ENCODE data around the gene RSRC1. TPM values are rescaled to one million over a fixed set of nuclear protein-coding genes. Genes with fewer than 3 reads are reported as not detected.
"Not testable (repeated sequence)": the region's sequence is repeated elsewhere in the genome, so short reads cannot be mapped to it uniquely, and the experiment has no call there.

The RSRC1 gene
- total and polyA plus RNA-seq, 2 donors (not counting 1 experiment from before 2014, with no cell fraction given) = 4.5 to 54.6 TPM

DNA sequence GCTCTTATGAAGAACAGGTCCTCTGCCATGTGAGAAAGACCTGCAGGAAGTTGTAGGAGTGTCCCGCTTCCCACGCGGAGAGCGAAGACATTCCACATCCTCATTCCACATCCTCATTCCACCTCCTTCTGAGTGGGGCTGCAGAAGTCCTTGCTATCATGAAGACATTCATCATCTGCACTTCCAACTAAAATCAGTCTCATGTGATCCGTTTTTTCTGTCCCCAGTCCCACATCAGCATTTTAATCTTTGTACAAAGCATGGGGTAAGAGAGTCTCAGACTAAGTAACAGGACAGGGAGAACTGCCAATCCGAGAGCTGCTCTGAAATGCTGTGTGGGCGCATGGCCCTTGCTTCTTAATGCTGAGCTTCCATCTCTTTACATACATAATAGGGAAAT lies 227.2 kb downstream of the RSRC1 start:
- Mint-ChIP-seq H3K4me1 (no peaks in the 10 kb centered on the region), H3K27me3 (no peaks in the 10 kb centered on the region), H3K9me3 (ENCODE audit: insufficient read depth) (no peaks in the 10 kb centered on the region), H3K4me3 (no peak overlapping the region), H3K27ac (no peak overlapping the region)
- Histone ChIP-seq H3K4me3 (ENCODE audit: control extremely low read depth in 1 of 5, extremely low read depth in 1 of 5, insufficient read depth in 1 of 5, low read depth in 2 of 5, low read length in 4 of 5) (no peak overlapping the region), H3K79me2 (ENCODE audit: control insufficient read depth, insufficient read depth, low read length) (no peaks in the 10 kb centered on the region), H4K20me1 (ENCODE audit: control insufficient read depth, insufficient read depth, low read length, poor library complexity, severe bottlenecking) (no peaks in the 10 kb centered on the region), H3K4me1 (ENCODE audit: control insufficient read depth in 2 of 2, insufficient read depth in 2 of 2, low read length in 2 of 2) (no peaks in the 10 kb centered on the region), H2AFZ (ENCODE audit: insufficient read depth, low read depth, low read length, poor library complexity, severe bottlenecking) (no peak overlapping the region), H3K27me3 (replicated peaks in 1 of 4; ENCODE audit: control extremely low read depth in 1 of 4, control insufficient read depth in 3 of 4, insufficient read depth in 4 of 4, low read length in 3 of 4) (no peaks in the 10 kb centered on the region), H3K27ac (ENCODE audit: low read length in 2 of 2) (no peak overlapping the region), H3K9ac (ENCODE audit: low read length) (no peak overlapping the region), H3K9me3 (ENCODE audit: control extremely low read depth in 1 of 3, control insufficient read depth in 2 of 3, insufficient read depth in 1 of 3, low read length in 2 of 3) (peaks cover 0 to 14% (median 5%) of the 10 kb centered on the region in 3 donors), H3K36me3 (replicated peaks in 1 of 2; ENCODE audit: control extremely low read depth in 1 of 2, control insufficient read depth in 1 of 2, extremely low read depth in 1 of 2, insufficient read depth in 2 of 2, low read length in 1 of 2) (peaks cover 0 to 7% of the 10 kb centered on the region in 2 experiments), H3K4me2 (replicated peaks; ENCODE audit: low read depth, low read length, poor library complexity, severe bottlenecking) (no peak overlapping the region)
- ATAC-seq (ENCODE audit: low read depth) (no peak), DNase-seq (no peak)
- 100% methylated on average over 4 of the region's 7 CpGs for WGBS (ENCODE audit: insufficient coverage)
- CTCF ChIA-PET = no interaction called here
- TF ChIP-seq EZH2 (IDR thresholded peaks at IDR 0.05; ENCODE audit: borderline replicate concordance, insufficient read depth, low read depth, low read length, poor library complexity, severe bottlenecking) = no peak
- TF ChIP-seq, protein P1, sequence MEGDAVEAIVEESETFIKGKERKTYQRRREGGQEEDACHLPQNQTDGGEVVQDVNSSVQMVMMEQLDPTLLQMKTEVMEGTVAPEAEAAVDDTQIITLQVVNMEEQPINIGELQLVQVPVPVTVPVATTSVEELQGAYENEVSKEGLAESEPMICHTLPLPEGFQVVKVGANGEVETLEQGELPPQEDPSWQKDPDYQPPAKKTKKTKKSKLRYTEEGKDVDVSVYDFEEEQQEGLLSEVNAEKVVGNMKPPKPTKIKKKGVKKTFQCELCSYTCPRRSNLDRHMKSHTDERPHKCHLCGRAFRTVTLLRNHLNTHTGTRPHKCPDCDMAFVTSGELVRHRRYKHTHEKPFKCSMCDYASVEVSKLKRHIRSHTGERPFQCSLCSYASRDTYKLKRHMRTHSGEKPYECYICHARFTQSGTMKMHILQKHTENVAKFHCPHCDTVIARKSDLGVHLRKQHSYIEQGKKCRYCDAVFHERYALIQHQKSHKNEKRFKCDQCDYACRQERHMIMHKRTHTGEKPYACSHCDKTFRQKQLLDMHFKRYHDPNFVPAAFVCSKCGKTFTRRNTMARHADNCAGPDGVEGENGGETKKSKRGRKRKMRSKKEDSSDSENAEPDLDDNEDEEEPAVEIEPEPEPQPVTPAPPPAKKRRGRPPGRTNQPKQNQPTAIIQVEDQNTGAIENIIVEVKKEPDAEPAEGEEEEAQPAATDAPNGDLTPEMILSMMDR (IDR thresholded peaks at IDR 0.05) = no peak
- intact Hi-C loops (cut with micrococcal nuclease) = no loop called here
- POLR2A ChIA-PET = no interaction called here

DNA sequence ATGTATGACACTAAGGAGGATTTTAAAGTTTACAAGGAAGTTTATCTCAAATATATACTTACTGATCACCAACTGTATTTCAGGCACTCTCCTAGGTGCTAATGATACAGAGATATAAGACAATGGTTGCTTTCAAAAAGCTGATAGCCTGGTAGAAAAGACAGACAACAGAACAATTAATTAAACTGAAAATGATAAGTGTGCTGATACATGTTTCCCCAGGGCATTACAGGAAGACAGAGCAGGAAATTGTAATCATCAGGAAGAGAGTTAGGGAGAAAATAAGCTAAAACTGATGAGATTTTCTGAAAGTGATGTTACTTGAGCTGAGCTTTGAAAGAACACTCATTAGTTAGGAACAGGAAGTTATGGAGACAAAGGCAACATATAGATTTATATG lies 229.7 kb downstream of the RSRC1 start:
- DNase-seq (no peak), ATAC-seq (ENCODE audit: low read depth) (no peak)
- peaks cover 0 to 14% (median 8%) of the 10 kb centered on the region in 3 donors for H3K9me3 ChIP-seq (ENCODE audit: control extremely low read depth in 1 of 3, control insufficient read depth in 2 of 3, insufficient read depth in 1 of 3, low read length in 2 of 3)
- H3K27me3 ChIP-seq (replicated peaks in 1 of 4; ENCODE audit: control extremely low read depth in 1 of 4, control insufficient read depth in 3 of 4, insufficient read depth in 4 of 4, low read length in 3 of 4) = no peaks in the 10 kb centered on the region
- TF ChIP-seq, protein P1 (IDR thresholded peaks at IDR 0.05) = no peak
- peaks cover 4% of the 10 kb centered on the region for H3K9me3 Mint-ChIP-seq (ENCODE audit: insufficient read depth)
- H3K4me1 Mint-ChIP-seq = no peaks in the 10 kb centered on the region
- no peak overlapping the region for H3K9ac ChIP-seq (ENCODE audit: low read length)
- no peak overlapping the region for H3K27ac ChIP-seq (ENCODE audit: low read length in 2 of 2)
- no peak overlapping the region for H3K27ac Mint-ChIP-seq
- no peak overlapping the region for H3K4me2 ChIP-seq (replicated peaks; ENCODE audit: low read depth, low read length, poor library complexity, severe bottlenecking)
- H4K20me1 ChIP-seq (ENCODE audit: control insufficient read depth, insufficient read depth, low read length, poor library complexity, severe bottlenecking) = no peaks in the 10 kb centered on the region
- H3K4me1 ChIP-seq (ENCODE audit: control insufficient read depth in 2 of 2, insufficient read depth in 2 of 2, low read length in 2 of 2) = no peaks in the 10 kb centered on the region
- ChIA-PET POLR2A (no interaction called here), CTCF (no interaction called here)
- H3K4me3 ChIP-seq (ENCODE audit: control extremely low read depth in 1 of 5, extremely low read depth in 1 of 5, insufficient read depth in 1 of 5, low read depth in 2 of 5, low read length in 4 of 5) = no peak overlapping the region
- H3K36me3 ChIP-seq (replicated peaks in 1 of 2; ENCODE audit: control extremely low read depth in 1 of 2, control insufficient read depth in 1 of 2, extremely low read depth in 1 of 2, insufficient read depth in 2 of 2, low read length in 1 of 2) = peaks cover 0 to 7% of the 10 kb centered on the region in 2 experiments
- no peak overlapping the region for H3K4me3 Mint-ChIP-seq
- H3K27me3 Mint-ChIP-seq = no peaks in the 10 kb centered on the region
- no peaks in the 10 kb centered on the region for H3K79me2 ChIP-seq (ENCODE audit: control insufficient read depth, insufficient read depth, low read length)
- intact Hi-C loops (cut with micrococcal nuclease) = no loop called here
- H2AFZ ChIP-seq (ENCODE audit: insufficient read depth, low read depth, low read length, poor library complexity, severe bottlenecking) = no peak overlapping the region

DNA sequence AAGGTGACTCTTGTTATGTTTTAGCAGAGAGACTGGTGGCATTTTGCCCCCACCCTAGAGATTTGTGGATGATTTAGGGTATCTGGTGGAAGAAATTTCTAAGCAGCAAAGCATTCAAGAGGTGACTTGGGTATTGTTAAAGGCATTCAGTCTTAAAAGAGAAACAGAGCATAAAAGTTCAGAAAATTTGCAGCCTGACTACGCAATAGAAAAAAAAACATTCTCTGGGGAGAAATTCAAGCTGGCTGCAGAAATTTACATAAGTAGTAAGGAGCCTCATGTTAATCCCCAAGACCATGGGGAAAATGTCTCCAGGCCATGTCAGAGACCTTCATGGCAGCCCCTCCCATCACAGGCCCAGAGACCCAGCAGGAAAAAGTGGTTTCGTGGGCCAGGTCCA lies 231.1 kb downstream of the RSRC1 start:
- ATAC-seq (ENCODE audit: low read depth); intact Hi-C loops (cut with micrococcal nuclease); H3K36me3 ChIP-seq (replicated peaks in 1 of 2; ENCODE audit: control extremely low read depth in 1 of 2, control insufficient read depth in 1 of 2, extremely low read depth in 1 of 2, insufficient read depth in 2 of 2, low read length in 1 of 2); H3K27ac ChIP-seq (ENCODE audit: low read length in 2 of 2); H2AFZ ChIP-seq (ENCODE audit: insufficient read depth, low read depth, low read length, poor library complexity, severe bottlenecking); H3K27me3 ChIP-seq (replicated peaks in 1 of 4; ENCODE audit: control extremely low read depth in 1 of 4, control insufficient read depth in 3 of 4, insufficient read depth in 4 of 4, low read length in 3 of 4); H3K79me2 ChIP-seq (ENCODE audit: control insufficient read depth, insufficient read depth, low read length); H3K4me3 Mint-ChIP-seq; H3K4me2 ChIP-seq (replicated peaks; ENCODE audit: low read depth, low read length, poor library complexity, severe bottlenecking); H3K9me3 Mint-ChIP-seq (ENCODE audit: insufficient read depth); H3K9ac ChIP-seq (ENCODE audit: low read length); H3K27me3 Mint-ChIP-seq; DNase-seq; H3K4me3 ChIP-seq (ENCODE audit: control extremely low read depth in 1 of 5, extremely low read depth in 1 of 5, insufficient read depth in 1 of 5, low read depth in 2 of 5, low read length in 4 of 5); H4K20me1 ChIP-seq (ENCODE audit: control insufficient read depth, insufficient read depth, low read length, poor library complexity, severe bottlenecking); CTCF ChIA-PET; H3K27ac Mint-ChIP-seq; POLR2A ChIA-PET; H3K4me1 Mint-ChIP-seq; H3K4me1 ChIP-seq (ENCODE audit: control insufficient read depth in 2 of 2, insufficient read depth in 2 of 2, low read length in 2 of 2): not testable (repeated sequence)
- H3K9me3 ChIP-seq (ENCODE audit: control extremely low read depth in 1 of 3, control insufficient read depth in 2 of 3, insufficient read depth in 1 of 3, low read length in 2 of 3) = peaks cover 0 to 14% (median 8%) of the 10 kb centered on the region in 3 donors
- 100% methylated on average over 2 of the region's 2 CpGs for WGBS (ENCODE audit: insufficient coverage)
